Esophagus muscularis mucosa (tissue), 3 donors: Measurements from ENCODE around the gene SPRYD7.

ENCODE experiments used
- CTCF ChIP-seq, 3 experiments: fragments of 200-600 bp in 2 of 3; fragments of 450-650 bp in 1 of 3; sonication (generic) in 2 of 3; IDR thresholded peaks; one replicate each; pipeline ENCODE4 v1.5.1; 2017 to 2019; ENCODE audit warnings: antibody characterized with exemption in 3 of 3, mild to moderate bottlenecking in 2 of 3, moderate library complexity in 1 of 3
- POLR2A ChIP-seq: fragments of 450-650 bp; IDR thresholded peaks from one replicate; pipeline ENCODE4 v1.6.1; 2017; ENCODE audit warnings: antibody characterized with exemption, moderate library complexity, mild to moderate bottlenecking, low read depth

GRCh38 chr13:49898792-49899191 is 37.3 kb downstream of the SPRYD7 start:
- no peak for TF ChIP-seq POLR2A
- no peak for TF ChIP-seq CTCF (IDR thresholded peaks at IDR 0.05)
